GM19035 (cell line): ENCODE results near the gene GALNT4.

Experiments
- ATAC-seq: cut with Tn5 transposase; IDR thresholded peaks from one replicate; pipeline ENCODE4 v1.9.1; 2021; ENCODE audit not compliant: unreplicated experiment

Gene GALNT4

GRCh38 chr12:89537389-89537788 lies 12.8 kb upstream of the GALNT4 start:
- no peak for ATAC-seq

- no peak for ATAC-seq
Observed at GRCh38 chr12:89529738-89530137, 5.1 kb upstream of the GALNT4 start.

GRCh38 chr12:89528434-89528833 lies 3.8 kb upstream of the GALNT4 start:
- ATAC-seq, result no peak

- peak; percentile 74 for ATAC-seq
Observed at GRCh38 chr12:89525824-89526770, 1.5 kb upstream of the GALNT4 start, which contains the start of gene POC1B. TSS of gene POC1B (minus strand) at chr12:89526047. CDS start at chr12:89525895, 152 bp downstream.

- ATAC-seq, result peak; percentile 37
Observed at GRCh38 chr12:89525305-89525823, 768 bp upstream of the GALNT4 start.

- no peak for ATAC-seq
Observed at GRCh38 chr12:89523843-89524540, 604 bp downstream of the GALNT4 start.

GRCh38 chr12:89523393-89523792 lies 1.2 kb downstream of the GALNT4 start:
- ATAC-seq, result no peak

- no peak for ATAC-seq
Observed at GRCh38 chr12:89521364-89522223, 3.0 kb downstream of the GALNT4 start.

GRCh38 chr12:89517720-89518119 lies 6.9 kb downstream of the GALNT4 start:
- no peak for ATAC-seq

GRCh38 chr12:89516633-89517032 lies 8.0 kb downstream of the GALNT4 start:
- ATAC-seq, result no peak

- ATAC-seq, result peak; percentile 83
Observed at GRCh38 chr12:89514751-89515150, 9.8 kb downstream of the GALNT4 start.

- no peak for ATAC-seq
Observed at GRCh38 chr12:89513544-89513943, 11.1 kb downstream of the GALNT4 start.

- ATAC-seq, result no peak
Observed at GRCh38 chr12:89507015-89507824, 17.4 kb downstream of the GALNT4 start.

GRCh38 chr12:89506050-89506449 lies 18.5 kb downstream of the GALNT4 start:
- ATAC-seq, result no peak

- no peak for ATAC-seq
Observed at GRCh38 chr12:89504560-89505346, 19.8 kb downstream of the GALNT4 start.

- no peak for ATAC-seq
Observed at GRCh38 chr12:89501793-89502192, 22.8 kb downstream of the GALNT4 start.

- no peak for ATAC-seq
Observed at GRCh38 chr12:89499857-89500256, 24.7 kb downstream of the GALNT4 start.

GRCh38 chr12:89497467-89497866 lies 27.1 kb downstream of the GALNT4 start:
- no peak for ATAC-seq

- no peak for ATAC-seq
Observed at GRCh38 chr12:89497005-89497404, 27.6 kb downstream of the GALNT4 start.
